Activated gamma-delta T cell treated with anti-CD3 and anti-CD28 coated beads, Interleukin-2, amount 50 U/mL, for 16 hours (primary cell): ENCODE data around the gene DUSP14.
"Not testable (repeated sequence)": the region's sequence is repeated elsewhere in the genome, so short reads cannot be mapped to it uniquely, and the experiment has no call there.

Experiments used
- DNase-seq: peaks from one replicate; pipeline ENCODE4 v3.0.0-alpha.2; 2020; ENCODE audit warnings: low read depth

Gene DUSP14

DNA sequence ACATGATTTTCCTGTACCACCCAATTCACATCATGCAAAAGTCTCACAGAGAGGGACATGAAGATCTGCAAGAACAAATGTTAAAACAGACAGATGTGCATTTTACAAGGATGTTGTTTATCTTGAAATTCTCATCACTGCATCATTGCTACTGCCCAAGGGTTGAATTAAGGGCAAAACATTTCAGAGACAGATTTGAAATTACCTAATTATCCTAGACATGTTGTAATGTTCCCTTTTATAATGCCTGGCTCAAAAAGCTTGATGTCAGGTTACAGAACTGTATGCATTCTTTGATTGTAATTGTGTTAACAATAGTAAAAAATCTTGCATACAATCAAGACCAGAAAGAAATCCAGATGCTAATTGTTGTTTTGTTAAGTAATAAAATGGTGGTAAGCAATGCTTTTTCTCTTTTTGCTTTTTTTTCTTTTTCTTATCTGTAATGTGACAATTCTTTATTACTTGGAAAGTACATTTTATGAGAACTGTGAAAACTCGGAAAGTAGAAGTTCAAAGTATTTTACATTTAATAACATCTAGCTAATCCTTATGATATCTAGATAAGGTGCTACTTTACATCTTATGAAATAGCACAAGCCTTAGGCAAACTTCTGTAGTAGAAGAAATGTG, 3.6 kb upstream of the DUSP14 start:
- DNase-seq, result no peak

- no peak for DNase-seq
Measured at GRCh38 chr17:37488009-37488604, 1.6 kb upstream of the DUSP14 start.

GRCh38 chr17:37488607-37489196, 989 bp upstream of the DUSP14 start:
- DNase-seq, result peak; percentile 28

DNA sequence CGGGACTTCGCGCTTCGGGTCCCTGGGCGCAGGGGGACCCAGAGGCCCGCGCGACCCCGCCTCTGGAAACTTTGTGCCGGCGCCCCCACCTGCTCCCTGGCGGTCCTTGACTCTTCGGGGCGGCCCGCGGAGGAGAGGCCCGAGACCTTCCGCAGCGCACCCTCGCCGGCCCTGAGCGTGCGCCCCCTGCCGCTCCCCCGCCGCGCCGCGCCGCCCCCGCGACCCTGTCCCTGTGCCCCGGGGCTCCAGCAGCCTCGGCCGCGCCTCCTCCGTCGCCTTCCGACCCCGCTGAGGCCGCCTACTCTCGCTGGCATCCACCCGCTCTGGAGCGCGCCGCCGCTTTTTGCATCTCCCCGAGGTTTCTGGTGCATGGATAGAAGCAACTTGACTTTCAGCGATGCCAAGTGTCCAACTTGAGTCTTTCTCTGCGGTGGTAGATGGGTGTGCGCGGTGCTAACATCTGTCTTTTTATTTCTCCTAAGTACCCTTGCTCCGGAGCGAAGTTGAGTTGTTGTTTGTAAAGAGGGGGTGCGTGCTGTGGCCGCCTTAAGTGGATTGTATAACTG, 414 bp downstream of the DUSP14 start:
- peak; percentile 57 for DNase-seq

DNA sequence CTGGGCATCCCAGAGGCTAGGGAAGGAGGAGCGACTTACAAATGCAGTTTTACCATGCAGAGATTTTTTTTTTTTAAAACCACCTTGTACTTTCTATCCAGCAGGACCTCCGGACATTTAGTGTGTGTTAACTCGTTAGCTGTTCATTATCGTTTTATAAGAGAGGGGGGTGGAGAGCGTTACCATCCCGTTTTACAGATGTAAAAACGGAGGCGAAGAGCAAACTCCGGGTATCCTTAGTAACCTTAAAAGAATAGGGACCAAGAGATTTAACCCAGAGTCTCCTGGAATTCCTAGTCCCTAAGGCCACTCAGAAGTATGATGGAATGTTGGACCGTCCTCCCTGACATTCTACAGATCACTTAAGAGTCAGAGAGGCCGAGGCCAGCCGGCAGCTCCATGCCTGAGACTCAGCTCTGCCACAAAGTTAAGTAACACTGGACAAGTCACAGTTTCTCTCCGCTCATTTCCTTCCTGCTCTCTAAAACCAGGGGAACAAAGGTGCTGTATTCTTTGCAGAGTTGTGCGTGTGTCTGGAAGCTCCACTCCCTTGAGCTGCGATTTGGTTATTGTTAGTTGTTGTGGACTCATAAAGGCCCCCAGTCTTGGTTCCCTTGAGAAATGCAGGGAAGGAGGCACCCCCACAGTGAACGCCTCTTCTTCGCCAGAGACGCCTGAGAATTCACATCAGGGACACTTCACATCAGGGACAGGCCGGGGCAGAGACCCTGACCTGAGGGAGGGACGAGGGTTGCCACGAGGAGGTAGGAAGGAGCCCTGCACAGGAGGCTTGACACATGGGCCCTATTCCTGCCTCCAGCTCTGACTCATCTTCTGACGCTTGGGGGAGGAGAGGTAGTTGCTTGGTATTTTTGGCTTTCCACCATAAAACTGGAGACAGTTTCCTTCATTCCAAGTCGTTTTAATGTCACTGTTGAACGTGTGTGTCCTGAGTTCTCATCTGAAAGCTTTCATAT, 1.2 kb downstream of the DUSP14 start:
- DNase-seq, result no peak

DNA sequence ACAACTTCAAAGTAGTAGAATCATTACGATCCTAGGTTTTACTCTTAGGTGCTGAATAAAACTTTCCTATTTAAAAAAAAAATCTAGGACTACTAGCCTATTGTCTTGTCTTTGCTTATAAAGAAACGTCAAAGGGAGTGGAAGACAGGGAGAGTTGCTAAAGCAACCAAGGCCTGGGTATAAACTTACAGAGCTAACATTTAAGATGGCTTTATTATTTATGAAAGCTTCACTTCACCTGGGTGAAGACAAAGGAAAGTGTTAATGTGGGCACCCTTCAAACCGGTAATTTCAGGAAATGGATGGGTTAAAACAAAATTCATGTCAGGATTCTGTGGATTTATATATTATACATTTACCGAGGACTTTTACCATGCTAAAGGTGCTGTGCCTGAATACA, 2.5 kb downstream of the DUSP14 start:
- no peak for DNase-seq

DNA sequence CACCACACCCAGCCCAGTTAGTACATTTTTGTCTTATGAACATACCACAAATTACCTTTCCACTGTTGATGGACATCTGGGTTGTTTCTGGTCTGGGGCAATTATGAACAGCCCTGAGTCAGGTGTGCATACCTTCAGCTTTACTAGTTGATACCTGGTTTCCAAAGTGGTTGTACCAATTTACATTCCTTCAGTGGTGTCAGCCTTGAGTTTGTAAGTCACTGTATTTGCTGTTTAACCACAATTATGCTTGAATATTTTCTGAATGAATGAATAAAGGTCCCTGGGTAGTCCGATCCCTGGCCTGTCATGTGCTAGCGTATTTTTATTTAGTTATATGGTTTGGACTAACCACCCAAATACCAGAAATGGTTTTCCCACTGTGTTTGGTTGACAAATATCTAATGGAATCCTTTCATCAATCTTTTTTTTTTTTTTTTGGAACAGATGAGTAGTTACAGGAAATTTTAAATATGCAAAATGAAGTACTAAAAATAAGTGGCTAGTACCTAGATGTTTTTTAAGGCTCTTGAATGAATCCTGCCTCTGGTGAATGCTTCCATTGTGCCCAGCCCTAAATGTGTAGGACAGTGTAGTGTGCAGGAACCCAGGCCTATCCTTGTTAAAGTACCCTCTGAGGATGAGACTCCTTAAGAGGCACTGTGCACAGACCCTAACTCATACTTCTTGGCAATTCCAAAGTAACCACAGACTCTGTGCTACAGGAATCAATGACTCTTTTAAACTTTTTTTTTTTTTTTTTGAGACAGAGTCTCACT, 3.7 kb downstream of the DUSP14 start:
- no peak for DNase-seq

DNA sequence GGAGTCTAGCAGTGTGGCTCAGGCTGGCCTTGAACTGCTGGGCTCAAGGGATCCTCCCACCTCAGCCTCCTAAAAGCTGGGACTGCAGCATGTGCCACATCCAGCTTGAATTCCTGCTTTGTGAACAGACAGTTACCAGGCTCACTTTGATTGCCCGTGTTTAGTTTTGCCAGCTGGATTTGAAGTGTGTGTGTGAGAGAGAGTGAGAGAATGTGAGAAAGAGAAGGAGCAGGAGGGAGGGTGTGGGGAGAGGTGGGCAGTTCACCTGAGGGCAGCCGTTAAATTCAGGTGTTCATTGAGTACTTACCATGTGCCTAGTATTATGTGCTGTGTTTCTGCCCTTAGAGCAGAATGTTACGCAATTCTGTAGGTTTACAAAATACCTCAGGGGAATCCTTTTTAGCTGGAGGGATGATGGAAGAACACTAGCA, 4.7 kb downstream of the DUSP14 start:
- no peak for DNase-seq

DNA sequence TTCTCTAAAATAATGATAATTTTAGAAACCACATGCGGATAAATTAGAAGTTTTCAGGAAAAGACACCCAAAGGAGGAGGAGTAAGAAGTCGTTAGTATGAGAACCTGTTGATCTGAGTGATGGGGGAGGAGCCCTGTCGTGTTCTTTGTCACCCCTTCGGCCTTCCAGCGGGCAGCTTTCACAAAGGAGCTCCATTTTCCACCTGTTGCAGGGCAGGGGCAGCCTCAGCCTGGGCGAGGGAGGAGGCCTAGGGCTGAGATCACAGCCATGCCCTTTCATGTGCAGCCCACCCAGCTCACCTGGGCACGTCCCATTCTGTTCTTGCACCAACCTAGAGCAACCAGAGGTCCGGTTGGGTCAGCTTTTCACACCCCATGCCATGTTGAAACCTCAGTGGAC, 5.3 kb downstream of the DUSP14 start:
- DNase-seq, result no peak

DNA sequence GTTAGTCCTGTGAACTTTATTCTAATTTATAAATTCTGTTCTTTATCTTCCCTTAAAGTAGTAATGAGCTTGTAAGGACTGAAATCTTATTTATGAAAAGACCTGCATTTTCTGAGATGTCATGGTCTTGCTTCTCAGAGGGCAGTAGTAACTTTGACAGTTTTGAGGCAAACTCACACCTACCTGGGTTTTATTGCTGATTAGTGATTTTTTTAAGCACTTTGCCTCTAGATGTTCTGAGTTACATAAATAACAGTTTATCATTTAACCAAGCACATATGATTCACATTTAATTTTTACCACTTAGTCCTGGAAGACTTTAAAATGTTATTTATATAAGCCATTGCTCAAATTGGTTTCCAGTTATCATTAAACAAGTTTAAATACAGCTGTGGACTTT, 10.7 kb downstream of the DUSP14 start:
- DNase-seq, result no peak

GRCh38 chr17:37502009-37502936, 12.6 kb downstream of the DUSP14 start:
- DNase-seq, result no peak

GRCh38 chr17:37503148-37503547, 13.5 kb downstream of the DUSP14 start:
- no peak for DNase-seq

DNA sequence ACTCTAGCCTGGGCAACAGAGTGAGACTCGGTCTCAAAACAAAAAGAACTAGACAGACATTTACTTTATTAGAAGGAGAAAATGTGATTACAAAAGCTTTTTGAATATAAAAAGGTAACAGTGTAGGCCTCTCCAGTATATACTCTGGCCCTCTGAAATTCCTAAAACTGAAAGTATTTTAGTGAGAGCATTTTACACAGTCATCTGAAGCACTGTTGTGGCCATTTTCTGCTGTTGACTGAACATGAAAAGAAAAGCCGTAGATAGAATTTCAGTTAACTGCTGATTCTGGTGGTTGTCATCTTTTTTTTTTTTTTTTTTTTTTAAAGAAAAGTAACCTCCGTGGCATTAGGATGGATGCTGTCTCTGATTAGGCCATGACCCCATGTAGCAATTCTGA, 15.6 kb downstream of the DUSP14 start:
- no peak for DNase-seq

GRCh38 chr17:37506678-37507077, 17.0 kb downstream of the DUSP14 start:
- DNase-seq, result no peak

DNA sequence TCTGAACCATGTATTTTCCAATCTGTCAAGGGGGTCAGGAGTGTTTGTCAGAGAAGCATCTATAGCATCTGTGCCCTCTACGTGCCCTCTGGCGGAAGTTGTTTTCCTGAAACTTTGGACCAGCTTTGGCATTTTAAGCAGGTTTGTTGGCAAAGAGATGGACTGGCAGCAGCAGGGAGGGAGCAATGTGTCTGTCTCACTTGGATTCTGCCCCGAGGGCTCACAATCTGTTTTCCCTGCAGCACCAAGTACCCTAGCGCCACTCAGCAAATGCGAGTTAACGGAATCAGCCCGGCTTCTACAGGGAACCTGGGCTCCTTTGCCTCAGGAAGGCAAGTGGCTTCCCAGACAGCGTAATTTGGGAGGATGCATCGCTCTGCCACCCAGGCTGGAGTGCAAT, 17.4 kb downstream of the DUSP14 start:
- no peak for DNase-seq

DNA sequence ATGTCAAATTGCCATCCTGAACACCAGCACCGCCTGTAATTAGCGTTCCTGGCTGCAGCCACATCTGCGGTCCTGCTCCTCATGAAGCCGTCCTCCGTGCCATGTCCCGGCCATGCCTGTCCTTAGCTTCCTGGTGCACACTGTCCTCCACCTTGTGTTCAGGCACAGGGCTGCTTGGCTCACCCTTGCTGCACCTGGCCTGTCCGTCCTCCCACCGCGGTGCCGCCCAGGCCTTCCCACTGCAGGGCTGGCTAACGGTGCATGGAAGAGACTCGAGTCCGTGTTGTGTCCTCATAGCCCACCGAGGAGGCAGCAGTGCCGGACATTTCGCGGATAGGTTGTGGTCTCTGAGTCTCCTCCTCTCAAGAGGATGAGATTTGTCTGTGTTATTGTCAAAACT, 20.4 kb downstream of the DUSP14 start:
- DNase-seq, result no peak

GRCh38 chr17:37511642-37512041, 22.0 kb downstream of the DUSP14 start:
- DNase-seq, result not testable (repeated sequence)

- no peak for DNase-seq
Measured at GRCh38 chr17:37512442-37513068, 22.9 kb downstream of the DUSP14 start.

GRCh38 chr17:37513711-37514110, 24.0 kb downstream of the DUSP14 start:
- no peak for DNase-seq

GRCh38 chr17:37516127-37516571, 26.5 kb downstream of the DUSP14 start:
- DNase-seq, result no peak
